Erythroblast (primary cell): ENCODE results near the gene CDC26.

Experiments used
- GATA1 ChIP-seq: IDR thresholded peaks from 2 replicates; pipeline ENCODE4 v1.6.1; 2011; ENCODE audit warnings: low read depth, mild to moderate bottlenecking, control low read depth, low read length, moderate library complexity
- POLR2A ChIP-seq: IDR thresholded peaks from 2 replicates; pipeline ENCODE4 v1.6.1; 2011; ENCODE audit warnings: mild to moderate bottlenecking, low read length

DNA sequence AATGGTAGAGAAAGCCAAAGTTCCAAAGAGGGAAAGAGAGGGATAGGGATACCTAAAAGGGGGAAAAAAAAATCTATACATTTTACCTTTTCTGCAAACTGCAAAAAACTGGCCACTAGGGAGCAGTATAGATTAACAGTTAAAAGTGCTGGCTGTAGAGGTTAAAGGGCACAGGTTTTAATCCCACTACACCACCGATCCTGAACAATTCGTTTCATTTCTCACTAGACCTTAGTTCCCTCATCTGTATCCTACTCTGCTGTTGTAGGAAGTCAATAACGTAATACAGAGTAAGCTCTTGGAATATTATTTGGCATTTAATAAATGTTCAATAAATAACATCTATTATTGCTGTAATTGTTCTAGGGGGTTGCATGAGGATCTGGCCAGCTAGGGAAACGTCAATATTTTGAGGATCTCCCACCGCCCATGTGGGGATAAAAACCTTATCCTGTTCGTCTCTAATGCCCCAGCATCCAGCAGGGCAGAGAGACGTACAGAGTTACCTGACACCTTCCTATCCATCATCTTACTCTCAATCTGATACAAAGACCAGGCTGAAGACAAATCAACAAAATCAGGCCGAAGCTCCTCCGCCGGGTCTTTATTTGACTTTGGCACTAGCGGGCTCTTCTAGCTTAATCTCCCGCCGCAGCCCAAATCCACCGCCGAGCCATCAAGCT is 757 bp downstream of the CDC26 start:
- TF ChIP-seq POLR2A (no peak), GATA1 (no peak)
